Umbilical cord (tissue), 2 donors: Measurements from ENCODE around the gene LMLN. TPM values are rescaled to one million over a fixed set of nuclear protein-coding genes. Genes with fewer than 3 reads are reported as not detected.
A peak's percentile ranks its signal among the peaks of the same experiment; 100 is the strongest.
"Not testable (repeated sequence)": the region's sequence is repeated elsewhere in the genome, so short reads cannot be mapped to it uniquely, and the experiment has no call there.

Experiments
- DNase-seq: peaks from one replicate; pipeline ENCODE4 v3.0.0-alpha.2; 2015; ENCODE audit warnings: low spot score
- total RNA-seq: library from RNA; depleted of rRNA; stranded (reverse); fragments of >200 nt; gene quantifications from one replicate; pipeline ENCODE4 v1.2.3, GENCODE V29; 2014; ENCODE audit warnings: low replicate concordance; ENCODE audit not compliant: insufficient read depth

The LMLN gene, protein sequence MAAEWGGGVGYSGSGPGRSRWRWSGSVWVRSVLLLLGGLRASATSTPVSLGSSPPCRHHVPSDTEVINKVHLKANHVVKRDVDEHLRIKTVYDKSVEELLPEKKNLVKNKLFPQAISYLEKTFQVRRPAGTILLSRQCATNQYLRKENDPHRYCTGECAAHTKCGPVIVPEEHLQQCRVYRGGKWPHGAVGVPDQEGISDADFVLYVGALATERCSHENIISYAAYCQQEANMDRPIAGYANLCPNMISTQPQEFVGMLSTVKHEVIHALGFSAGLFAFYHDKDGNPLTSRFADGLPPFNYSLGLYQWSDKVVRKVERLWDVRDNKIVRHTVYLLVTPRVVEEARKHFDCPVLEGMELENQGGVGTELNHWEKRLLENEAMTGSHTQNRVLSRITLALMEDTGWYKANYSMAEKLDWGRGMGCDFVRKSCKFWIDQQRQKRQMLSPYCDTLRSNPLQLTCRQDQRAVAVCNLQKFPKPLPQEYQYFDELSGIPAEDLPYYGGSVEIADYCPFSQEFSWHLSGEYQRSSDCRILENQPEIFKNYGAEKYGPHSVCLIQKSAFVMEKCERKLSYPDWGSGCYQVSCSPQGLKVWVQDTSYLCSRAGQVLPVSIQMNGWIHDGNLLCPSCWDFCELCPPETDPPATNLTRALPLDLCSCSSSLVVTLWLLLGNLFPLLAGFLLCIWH
- 27.7 TPM for total RNA-seq

- peak; percentile 97 for DNase-seq
Observed at GRCh38 chr3:197959891-197960693, at the start of gene LMLN. Gene LMLN (plus strand): TSS chr3:197960217. CDS start chr3:197960246, 29 bp downstream.

DNA sequence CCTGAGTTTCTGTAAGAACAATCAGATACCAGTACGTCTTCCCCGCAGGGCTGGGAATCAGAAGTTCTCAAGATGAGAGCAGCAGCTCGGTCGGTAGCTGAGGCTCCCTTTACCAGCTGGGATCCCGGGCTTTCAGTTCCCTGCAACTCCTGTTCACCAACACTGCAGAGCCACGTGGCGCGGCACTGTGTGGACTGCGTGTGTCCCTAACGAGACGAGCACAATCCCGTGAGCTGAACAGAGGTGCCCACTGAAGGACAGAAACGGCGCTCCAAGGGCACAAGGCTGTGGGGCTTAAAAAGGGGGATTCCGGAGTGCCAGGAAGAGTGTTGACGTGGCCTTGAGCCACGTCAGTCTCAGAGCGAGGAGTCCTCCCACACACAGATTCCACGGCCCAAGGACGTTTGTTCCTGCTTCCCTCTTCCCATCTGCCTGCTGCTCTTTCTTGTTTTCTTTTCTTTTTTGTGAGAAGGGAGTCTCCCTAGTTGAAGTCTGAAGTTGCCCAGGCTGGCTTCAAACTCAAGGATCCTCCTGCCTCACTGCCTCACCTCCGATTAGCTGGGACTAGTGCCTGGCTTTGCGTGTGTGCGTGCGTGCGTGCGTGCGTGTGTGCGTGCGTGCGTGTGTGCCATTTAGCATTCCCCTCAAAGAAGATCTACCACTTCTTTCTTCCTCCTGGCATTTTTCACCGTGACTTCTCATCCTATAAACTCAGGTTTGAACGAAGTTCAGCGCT lies 47.1 kb upstream of the LMLN start:
- DNase-seq = no peak

GRCh38 chr3:197913641-197914380 lies 46.2 kb upstream of the LMLN start:
- no peak for DNase-seq

- DNase-seq = not testable (repeated sequence)
Observed at GRCh38 chr3:197921429-197922275, 38.4 kb upstream of the LMLN start.

- DNase-seq = no peak
Observed at GRCh38 chr3:197926418-197926817, 33.6 kb upstream of the LMLN start.

DNA sequence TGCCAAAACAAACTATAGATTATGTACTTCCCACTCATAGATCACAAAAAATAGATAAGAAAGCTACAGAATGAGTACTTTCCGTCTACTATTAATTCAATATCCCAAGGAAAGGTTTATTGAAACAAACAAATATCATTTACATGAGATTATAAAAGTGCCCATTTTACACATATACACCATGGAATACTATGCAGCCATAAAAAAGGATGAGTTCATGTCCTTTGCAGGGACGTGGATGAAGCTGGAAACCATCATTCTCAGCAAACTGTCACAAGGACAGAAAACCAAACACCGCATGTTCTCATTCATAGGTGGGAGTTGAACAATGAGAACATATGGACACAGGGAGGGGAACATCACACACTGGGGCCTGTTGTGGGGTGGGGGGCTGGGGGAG lies 32.4 kb upstream of the LMLN start:
- not testable (repeated sequence) for DNase-seq

DNA sequence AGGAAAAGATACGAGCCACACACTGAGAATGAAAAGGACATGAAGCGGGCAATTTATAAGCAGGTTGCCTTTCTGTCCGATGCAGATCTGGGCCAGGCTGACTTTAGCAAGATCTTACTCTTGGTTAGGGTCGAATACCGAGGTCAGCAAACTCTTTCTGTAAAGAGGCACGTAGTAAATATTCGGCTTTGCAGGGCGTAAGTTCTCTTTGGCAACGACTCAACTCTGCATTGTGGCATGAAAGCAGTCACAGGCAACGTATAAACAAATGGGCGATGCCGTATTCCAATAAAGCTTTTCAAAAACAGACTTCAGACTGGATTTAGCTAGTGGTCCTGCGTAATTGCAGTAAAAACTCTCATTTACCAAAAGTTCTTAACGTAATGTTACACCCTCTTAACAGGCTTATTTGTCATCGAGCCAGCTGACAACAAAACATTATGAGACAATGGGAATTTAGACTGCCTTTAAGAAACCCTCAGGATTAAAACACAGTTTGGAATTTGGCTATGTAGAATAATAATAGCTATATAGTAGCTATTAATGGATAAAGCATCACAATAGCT lies 23.1 kb upstream of the LMLN start:
- DNase-seq = no peak

GRCh38 chr3:197940745-197941384 lies 19.2 kb upstream of the LMLN start:
- no peak for DNase-seq

DNA sequence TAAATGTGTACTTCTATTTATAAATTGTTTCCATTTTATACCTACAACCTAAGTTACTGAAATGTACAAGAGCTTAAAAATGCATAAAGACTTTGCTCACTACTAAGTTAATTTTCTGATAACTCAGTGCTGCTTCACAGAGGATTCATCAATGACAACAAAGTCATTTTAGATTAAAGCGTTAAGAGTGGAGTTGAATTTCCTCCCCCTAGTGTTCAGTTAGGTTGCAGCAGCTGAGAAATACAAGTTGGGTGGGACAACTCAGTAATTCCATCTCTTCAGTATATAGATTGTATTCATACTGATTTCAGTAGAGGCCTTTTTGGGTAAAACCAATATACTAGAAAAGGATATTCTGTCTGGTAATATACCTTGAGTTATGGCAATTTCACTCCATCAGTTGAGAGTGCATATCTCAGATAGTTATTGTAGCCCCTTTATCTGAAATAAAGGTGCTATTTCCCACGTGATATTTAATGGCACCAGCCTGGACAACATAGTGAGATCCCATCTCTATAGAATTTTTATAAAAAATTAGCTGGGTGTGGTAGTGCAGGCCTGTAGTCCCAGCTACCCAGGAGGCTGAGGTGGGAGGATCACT lies 17.0 kb upstream of the LMLN start:
- no peak for DNase-seq

DNA sequence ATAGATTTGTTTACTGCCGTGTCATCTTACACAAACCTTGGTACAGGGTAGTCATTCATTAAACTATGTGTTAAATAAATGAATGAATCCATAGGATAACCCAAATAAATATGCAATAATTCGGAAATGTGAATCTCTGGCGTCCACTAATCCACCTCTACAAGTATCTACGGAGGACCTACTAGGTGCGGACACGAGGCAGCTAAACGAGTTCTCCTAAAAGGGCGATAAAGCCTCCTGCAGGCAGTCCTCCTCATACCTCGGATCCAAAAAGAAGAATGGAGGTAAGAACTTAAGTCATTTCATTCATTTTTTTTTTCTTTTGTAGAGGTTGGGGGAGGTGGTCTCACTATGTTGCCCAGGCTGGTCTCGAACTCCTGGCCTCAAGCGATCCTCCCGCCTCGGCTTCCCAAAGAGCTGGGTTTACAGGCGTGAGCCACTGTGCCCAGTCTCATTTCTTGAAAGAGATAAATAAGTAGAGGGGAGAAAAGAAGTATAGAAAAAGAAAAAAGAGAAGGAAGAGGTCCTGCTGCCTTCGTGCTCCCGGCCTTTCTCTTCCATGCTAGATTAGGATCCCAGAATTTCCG lies 10.7 kb upstream of the LMLN start:
- DNase-seq = no peak

GRCh38 chr3:197949778-197950676 lies 10.0 kb upstream of the LMLN start, which contains the start of gene RPL35A:
Gene RPL35A (plus strand): TSS chr3:197950190. CDS start chr3:197950968, 778 bp downstream.
- DNase-seq = peak; percentile 96

- DNase-seq = no peak
Observed at GRCh38 chr3:197950677-197951061, 9.3 kb upstream of the LMLN start.

- no peak for DNase-seq
Observed at GRCh38 chr3:197951392-197951990, 8.5 kb upstream of the LMLN start.

GRCh38 chr3:197952440-197952839 lies 7.6 kb upstream of the LMLN start:
- no peak for DNase-seq

DNA sequence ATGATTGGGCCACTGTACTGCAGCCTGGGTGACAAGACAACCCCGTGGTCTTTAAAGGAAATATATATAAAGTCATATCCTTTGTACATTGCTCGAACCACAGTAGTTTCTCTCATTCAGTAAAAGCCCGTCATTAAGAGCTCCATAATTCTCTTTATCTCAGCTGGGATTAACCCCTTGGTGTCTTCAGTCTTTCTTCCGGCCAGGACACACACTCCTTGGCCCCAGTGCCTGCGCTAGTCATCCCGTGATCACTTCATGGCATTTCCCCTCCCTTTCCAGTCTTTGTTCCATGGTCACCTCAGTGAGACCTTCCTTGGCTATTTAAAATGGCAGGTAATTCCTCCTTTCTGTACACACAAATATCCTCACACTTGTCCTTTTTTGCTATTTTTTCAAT lies 6.7 kb upstream of the LMLN start:
- DNase-seq = no peak

GRCh38 chr3:197953881-197954280 lies 6.1 kb upstream of the LMLN start:
- DNase-seq = no peak
